Thoracic aorta (tissue), 2 donors: ENCODE data around the gene CHST12. TPM values are rescaled to one million over a fixed set of nuclear protein-coding genes. Genes with fewer than 3 reads are reported as not detected.

Experiments used
- ATAC-seq: fragments of 150-250 bp; one replicate; pipeline ENCODE4 v1.8.0; 2017; ENCODE audit warnings: low read depth; ENCODE audit not compliant: insufficient number of reproducible peaks, low FRiP score
- DNase-seq: peaks from one replicate; pipeline ENCODE4 v3.0.0-alpha.2; 2020; ENCODE audit warnings: low spot score
- H3K27ac ChIP-seq, 2 donors: fragments of 200-600 bp; sonication (generic); 1 replicate in 1 of 2; 2 replicates in 1 of 2; pipeline ENCODE4 v1.5.1; 2016; ENCODE audit warnings: mild to moderate bottlenecking in 2 of 2, moderate library complexity in 2 of 2
- H3K27me3 ChIP-seq: fragments of 200-600 bp; sonication (generic); replicated peaks from 2 replicates; pipeline ENCODE4 v1.6.0; 2016; ENCODE audit warnings: mild to moderate bottlenecking; ENCODE audit not compliant: insufficient read depth
- H3K36me3 ChIP-seq: fragments of 200-600 bp; sonication (generic); one replicate; pipeline ENCODE4 v1.5.1; 2016
- H3K4me1 ChIP-seq, 2 donors: fragments of 200-600 bp; sonication (generic); 1 replicate in 1 of 2; 2 replicates in 1 of 2; pipeline versions ENCODE4 v1.5.1 to v1.6.0; 2016; ENCODE audit warnings: low read depth in 2 of 2, mild to moderate bottlenecking in 1 of 2; ENCODE audit not compliant: control insufficient read depth in 1 of 2
- H3K4me3 ChIP-seq: fragments of 200-600 bp; sonication (generic); 2 replicates; pipeline ENCODE4 v1.5.1; 2016; ENCODE audit warnings: mild to moderate bottlenecking
- H3K9me3 ChIP-seq: fragments of 200-600 bp; sonication (generic); 2 replicates; pipeline ENCODE4 v1.5.1; 2016
- CTCF ChIP-seq: fragments of 200-600 bp; sonication (generic); IDR thresholded peaks from one replicate; pipeline ENCODE4 v1.5.1; 2019; ENCODE audit warnings: antibody characterized with exemption
- total RNA-seq, 2 donors: library from RNA; depleted of rRNA; stranded (reverse); fragments of >200 nt; gene quantifications; one replicate each; pipeline versions ENCODE4 v1.1.0 to v1.2.3, GENCODE V29; 2016

CHST12 gene
- total RNA-seq, 2 donors from 2014 or later: 18.7 to 19.1 TPM

DNA sequence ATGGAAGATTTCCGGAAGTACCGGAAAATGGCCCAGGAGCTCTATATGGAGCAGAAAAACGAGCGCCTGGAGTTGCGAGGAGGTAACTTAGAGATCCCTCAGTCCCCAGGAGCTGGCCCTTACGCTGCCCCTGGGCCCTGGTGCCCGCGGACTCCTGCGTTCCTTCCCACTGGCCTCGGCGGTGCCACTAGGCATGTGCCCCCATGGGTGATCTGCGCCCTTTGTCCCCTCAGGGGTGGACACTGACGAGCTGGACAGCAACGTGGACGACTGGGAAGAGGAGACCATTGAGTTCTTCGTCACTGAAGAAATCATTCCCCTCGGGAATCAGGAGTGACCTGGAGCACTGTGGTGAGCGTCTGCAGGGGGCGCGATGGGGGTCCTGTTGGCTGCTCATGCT, 24.2 kb upstream of the CHST12 start:
- no peak for TF ChIP-seq CTCF
- DNase-seq (no peak), ATAC-seq (no peak)
- Histone ChIP-seq H3K36me3 (peaks cover 61% of the 10 kb centered on the region), H3K4me3 (no peak overlapping the region), H3K27ac (no peak overlapping the region), H3K4me1 (no peaks in the 10 kb centered on the region), H3K27me3 (no peaks in the 10 kb centered on the region), H3K9me3 (no peaks in the 10 kb centered on the region)

GRCh38 chr7:2379821-2380450, 23.5 kb upstream of the CHST12 start:
- H3K36me3 ChIP-seq: peaks cover 53% of the 10 kb centered on the region
- no peak overlapping the region for H3K4me3 ChIP-seq
- TF ChIP-seq CTCF: no peak
- DNase-seq (no peak), ATAC-seq (no peak)
- H3K9me3 ChIP-seq: no peaks in the 10 kb centered on the region
- H3K27me3 ChIP-seq: no peaks in the 10 kb centered on the region
- H3K27ac ChIP-seq: no peak overlapping the region
- H3K4me1 ChIP-seq: no peaks in the 10 kb centered on the region

- Histone ChIP-seq H3K27me3 (no peaks in the 10 kb centered on the region), H3K4me3 (no peak overlapping the region), H3K27ac (no peak overlapping the region), H3K36me3 (peaks cover 48% of the 10 kb centered on the region), H3K4me1 (no peaks in the 10 kb centered on the region), H3K9me3 (no peaks in the 10 kb centered on the region)
- DNase-seq (no peak), ATAC-seq (no peak)
- TF ChIP-seq CTCF: no peak
Measured at GRCh38 chr7:2380461-2380860, 22.9 kb upstream of the CHST12 start.

DNA sequence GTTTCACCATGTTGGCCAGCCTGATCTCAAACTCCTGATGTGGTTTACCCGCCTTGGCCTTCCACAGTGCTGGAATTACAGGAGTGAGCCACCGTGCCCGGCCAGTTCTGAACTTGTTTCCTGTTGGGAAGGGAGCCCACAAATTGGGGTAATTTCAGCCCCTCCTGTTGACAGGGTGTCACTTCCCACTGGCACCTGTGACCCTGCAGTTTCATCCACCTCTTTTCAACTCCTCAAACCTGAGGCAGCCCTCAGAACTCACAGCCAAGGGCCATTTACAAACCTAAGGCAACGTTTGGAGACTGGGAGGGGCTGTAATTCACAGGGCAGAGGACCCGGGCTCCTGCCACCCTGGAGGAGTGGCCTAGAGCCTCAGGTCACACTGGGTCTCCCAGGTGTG, 22.2 kb upstream of the CHST12 start:
- no peak for DNase-seq
- Histone ChIP-seq H3K27ac (no peak overlapping the region), H3K9me3 (no peaks in the 10 kb centered on the region), H3K27me3 (no peaks in the 10 kb centered on the region), H3K4me3 (no peak overlapping the region), H3K36me3 (peaks cover 41% of the 10 kb centered on the region), H3K4me1 (no peaks in the 10 kb centered on the region)
- no peak for TF ChIP-seq CTCF
- no peak for ATAC-seq

DNA sequence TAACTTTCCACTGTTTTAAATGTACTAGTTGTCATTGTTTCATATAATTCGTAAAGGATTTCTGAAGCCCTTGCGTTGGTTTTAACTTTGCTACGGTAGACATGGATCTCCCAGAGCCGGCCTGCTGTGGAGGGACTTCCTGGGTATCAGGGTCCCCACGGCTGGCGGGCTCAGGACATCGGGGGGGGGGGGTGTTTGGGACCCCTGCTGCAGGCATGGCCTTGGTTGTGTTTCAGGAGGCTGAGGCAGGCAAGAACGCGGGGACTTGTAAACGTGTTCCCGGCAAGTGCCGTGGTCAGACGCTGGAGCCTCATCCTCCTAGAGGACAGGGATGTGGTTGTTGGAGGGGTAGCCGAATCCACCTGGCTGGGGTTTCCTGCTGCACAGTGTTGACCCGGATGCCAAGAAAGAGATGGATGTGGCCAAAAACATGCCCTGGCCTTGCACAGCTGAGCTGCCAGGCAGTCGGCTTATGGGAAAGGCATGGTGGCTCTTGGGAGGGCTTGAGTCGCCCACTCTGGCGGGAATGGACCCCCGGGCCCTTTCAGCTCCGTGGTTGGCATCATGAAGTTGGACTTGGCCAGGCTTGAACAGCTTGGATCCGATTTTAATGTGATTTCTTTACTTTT, 21.4 kb upstream of the CHST12 start:
- Histone ChIP-seq H3K4me1 (no peaks in the 10 kb centered on the region), H3K4me3 (no peak overlapping the region), H3K27ac (no peak overlapping the region), H3K27me3 (no peaks in the 10 kb centered on the region), H3K9me3 (no peaks in the 10 kb centered on the region), H3K36me3 (peaks cover 35% of the 10 kb centered on the region)
- no peak for ATAC-seq
- no peak for TF ChIP-seq CTCF
- no peak for DNase-seq
